Activated naive CD8-positive, alpha-beta T cell treated with anti-CD3 and anti-CD28 coated beads, Interleukin-2, amount 50 U/mL, for 24 hours (primary cell): ENCODE measurements around the gene SLC9C2.
"Not testable (repeated sequence)": the region's sequence is repeated elsewhere in the genome, so short reads cannot be mapped to it uniquely, and the experiment has no call there.

Experiments used
- ATAC-seq: fragments of 150-1000 bp; cut with Tn5 transposase; one replicate; pipeline ENCODE4 v1.10.0; 2021
- DNase-seq: peaks from one replicate; pipeline ENCODE4 v3.0.0; 2021
- H3K27ac Mint-ChIP-seq: one replicate; pipeline ENCODE4 v1.8.0; 2021; ENCODE audit warnings: mild to moderate bottlenecking, mixed read lengths
- H3K27me3 Mint-ChIP-seq: one replicate; pipeline ENCODE4 v1.8.0; 2021; ENCODE audit warnings: mixed read lengths
- H3K36me3 Mint-ChIP-seq: one replicate; pipeline ENCODE4 v1.8.0; 2021; ENCODE audit warnings: low read depth, mixed read lengths
- H3K4me1 Mint-ChIP-seq: one replicate; pipeline ENCODE4 v1.8.0; 2021; ENCODE audit warnings: mixed read lengths
- H3K4me3 Mint-ChIP-seq: one replicate; pipeline ENCODE4 v1.8.0; 2021; ENCODE audit warnings: mild to moderate bottlenecking, moderate library complexity, mixed read lengths
- H3K9me3 Mint-ChIP-seq: one replicate; pipeline ENCODE4 v1.8.0; 2021; ENCODE audit warnings: mixed read lengths

The SLC9C2 gene

DNA sequence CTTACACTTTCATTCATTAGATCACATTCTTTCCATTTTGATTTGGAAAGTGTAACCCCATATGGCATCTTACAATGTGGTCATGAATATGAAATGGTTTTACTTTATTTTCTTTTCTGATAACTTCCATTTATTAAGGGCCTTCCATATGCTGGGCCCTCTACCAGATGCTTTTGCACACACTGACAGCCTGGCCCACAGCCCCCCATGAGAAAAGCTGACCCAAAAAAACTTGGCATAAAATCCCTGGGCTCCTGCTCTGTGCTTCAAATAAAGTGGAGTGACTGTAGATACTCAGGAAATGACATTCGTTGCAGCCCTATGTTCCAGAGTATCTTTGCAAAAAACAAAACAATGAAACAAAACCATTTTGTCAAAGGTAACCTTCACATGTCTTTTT lies 76.9 kb downstream of the SLC9C2 start:
- Mint-ChIP-seq H3K4me3 (no peak overlapping the region), H3K9me3 (no peaks in the 10 kb centered on the region), H3K27me3 (no peaks in the 10 kb centered on the region), H3K27ac (no peak overlapping the region), H3K36me3 (no peaks in the 10 kb centered on the region), H3K4me1 (peaks cover 9% of the 10 kb centered on the region)
- no peak for DNase-seq
- ATAC-seq = no peak

DNA sequence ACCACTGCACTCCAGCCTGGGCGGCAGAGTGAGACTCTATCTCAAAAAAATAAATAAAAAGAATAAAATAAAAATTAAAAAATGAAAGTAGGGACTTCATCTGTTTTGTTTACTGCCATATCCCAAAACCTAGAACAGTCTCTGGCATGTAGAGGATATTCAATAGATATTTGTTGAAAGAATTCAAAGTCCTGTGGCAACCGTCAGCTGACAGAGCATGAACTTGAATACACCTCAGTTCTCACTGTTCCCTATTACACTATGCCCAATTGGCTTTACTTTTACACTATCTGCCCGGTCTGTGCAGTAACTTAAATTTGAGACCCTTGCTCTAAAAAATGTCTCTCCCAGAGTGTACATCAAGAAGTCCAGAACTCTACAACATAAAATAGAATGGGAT lies 79.5 kb downstream of the SLC9C2 start:
- H3K9me3 Mint-ChIP-seq = no peaks in the 10 kb centered on the region
- H3K36me3 Mint-ChIP-seq = no peaks in the 10 kb centered on the region
- no peaks in the 10 kb centered on the region for H3K27me3 Mint-ChIP-seq
- no peak for DNase-seq
- ATAC-seq = no peak
- H3K4me3 Mint-ChIP-seq = no peak overlapping the region
- no peak overlapping the region for H3K27ac Mint-ChIP-seq
- H3K4me1 Mint-ChIP-seq = peaks cover 11% of the 10 kb centered on the region

GRCh38 chr1:173520799-173521198 lies 82.1 kb downstream of the SLC9C2 start:
- no peak for ATAC-seq
- Mint-ChIP-seq H3K27ac (no peak overlapping the region), H3K36me3 (no peaks in the 10 kb centered on the region), H3K4me3 (no peak overlapping the region), H3K4me1 (peaks cover 8% of the 10 kb centered on the region), H3K9me3 (no peaks in the 10 kb centered on the region), H3K27me3 (no peaks in the 10 kb centered on the region)
- DNase-seq = no peak

GRCh38 chr1:173514503-173514902 lies 88.4 kb downstream of the SLC9C2 start:
- not testable (repeated sequence) for H3K27ac Mint-ChIP-seq, ATAC-seq, H3K27me3 Mint-ChIP-seq, DNase-seq, H3K36me3 Mint-ChIP-seq, H3K4me3 Mint-ChIP-seq, H3K4me1 Mint-ChIP-seq
- H3K9me3 Mint-ChIP-seq = peaks cover 16% of the 10 kb centered on the region

DNA sequence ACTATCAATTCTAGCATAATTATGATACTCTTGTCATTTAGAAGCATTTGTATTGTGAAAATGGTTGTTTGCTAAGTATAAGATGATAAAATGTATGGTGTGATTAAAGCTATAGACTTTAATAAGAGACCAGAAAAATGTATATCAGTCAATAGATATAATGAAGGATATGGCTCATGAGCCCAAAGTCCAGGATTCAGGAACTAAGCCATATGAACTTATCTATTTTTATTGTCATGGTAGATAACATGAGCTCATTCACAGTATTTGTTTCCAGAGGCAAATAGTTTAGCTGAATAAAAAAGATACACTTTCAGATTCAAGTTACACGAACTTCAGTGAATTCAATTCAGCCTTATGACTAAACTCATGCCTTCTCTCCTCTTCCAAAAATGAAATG lies 93.1 kb downstream of the SLC9C2 start:
- Mint-ChIP-seq H3K36me3 (no peaks in the 10 kb centered on the region), H3K4me1 (no peaks in the 10 kb centered on the region), H3K27me3 (no peaks in the 10 kb centered on the region), H3K4me3 (no peak overlapping the region), H3K9me3 (peaks cover 10% of the 10 kb centered on the region), H3K27ac (no peak overlapping the region)
- DNase-seq (no peak), ATAC-seq (no peak)

- no peak overlapping the region for H3K27ac Mint-ChIP-seq
- H3K36me3 Mint-ChIP-seq = no peaks in the 10 kb centered on the region
- H3K4me1 Mint-ChIP-seq = no peaks in the 10 kb centered on the region
- H3K9me3 Mint-ChIP-seq = peaks cover 1% of the 10 kb centered on the region
- DNase-seq = no peak
- H3K4me3 Mint-ChIP-seq = no peak overlapping the region
- no peak for ATAC-seq
- H3K27me3 Mint-ChIP-seq = peaks cover 5% of the 10 kb centered on the region
Observed at GRCh38 chr1:173508541-173508940, 94.3 kb downstream of the SLC9C2 start.

- no peak overlapping the region for H3K27ac Mint-ChIP-seq
- no peaks in the 10 kb centered on the region for H3K4me1 Mint-ChIP-seq
- DNase-seq = no peak
- no peaks in the 10 kb centered on the region for H3K9me3 Mint-ChIP-seq
- H3K36me3 Mint-ChIP-seq = no peaks in the 10 kb centered on the region
- ATAC-seq = no peak
- H3K27me3 Mint-ChIP-seq = peaks cover 5% of the 10 kb centered on the region
- no peak overlapping the region for H3K4me3 Mint-ChIP-seq
Observed at GRCh38 chr1:173507847-173508209, 95.0 kb downstream of the SLC9C2 start.

DNA sequence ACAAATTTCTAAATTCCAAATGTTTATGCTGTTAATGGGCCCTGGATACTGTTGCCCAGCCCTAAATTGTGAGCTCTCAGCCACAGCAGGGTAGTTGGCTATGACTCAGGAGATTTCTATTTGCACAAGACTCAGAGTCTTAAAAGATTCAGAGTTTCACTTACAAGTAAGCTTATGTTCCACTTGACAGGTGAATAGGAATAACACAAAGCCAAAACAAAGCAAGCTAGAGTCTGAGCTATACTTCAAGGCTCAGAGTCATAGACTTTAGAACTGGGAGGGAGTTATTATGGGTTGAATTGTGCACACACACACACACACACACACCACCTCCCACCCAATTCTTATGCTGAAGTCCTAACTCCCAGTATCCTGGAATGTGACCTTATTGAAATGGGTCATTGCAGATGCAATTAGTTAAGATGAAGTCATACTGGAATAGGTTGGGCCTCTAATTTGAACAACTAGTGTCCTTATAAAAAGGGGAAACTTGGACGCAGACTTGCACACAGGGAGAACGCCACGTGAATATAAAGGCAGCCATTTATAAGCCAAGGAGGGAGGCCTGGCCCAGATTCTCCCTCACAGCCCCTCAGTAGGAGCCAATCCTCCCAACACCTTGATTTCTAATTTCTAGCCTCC lies 95.5 kb downstream of the SLC9C2 start:
- ATAC-seq (no peak), DNase-seq (no peak)
- no peak overlapping the region for H3K27ac Mint-ChIP-seq
- peaks cover 5% of the 10 kb centered on the region for H3K27me3 Mint-ChIP-seq
- no peaks in the 10 kb centered on the region for H3K36me3 Mint-ChIP-seq
- no peak overlapping the region for H3K4me3 Mint-ChIP-seq
- H3K9me3 Mint-ChIP-seq = no peaks in the 10 kb centered on the region
- no peaks in the 10 kb centered on the region for H3K4me1 Mint-ChIP-seq

DNA sequence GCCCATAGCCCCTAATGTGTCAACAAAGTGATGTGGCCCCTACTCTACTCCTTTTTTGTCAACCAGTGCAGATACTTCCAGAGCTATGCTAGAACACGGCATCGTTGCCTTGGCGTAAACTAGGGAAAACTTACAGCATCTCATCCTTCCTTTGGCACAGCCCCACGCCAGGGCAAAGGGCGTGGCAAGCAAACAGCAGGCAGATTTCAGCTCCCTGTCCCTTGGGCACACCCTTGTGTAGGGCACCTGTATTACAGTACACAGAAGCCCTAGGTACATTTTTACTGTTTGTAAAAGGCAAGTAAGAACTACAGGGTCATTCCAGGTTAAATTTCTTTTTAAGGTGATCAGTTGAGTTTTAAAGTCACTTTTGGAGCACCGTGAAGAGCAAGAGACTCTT lies 96.4 kb downstream of the SLC9C2 start:
- Mint-ChIP-seq H3K4me3 (no peak overlapping the region), H3K27ac (no peak overlapping the region), H3K27me3 (peaks cover 5% of the 10 kb centered on the region), H3K9me3 (no peaks in the 10 kb centered on the region), H3K36me3 (no peaks in the 10 kb centered on the region), H3K4me1 (no peaks in the 10 kb centered on the region)
- ATAC-seq (peak; percentile 54), DNase-seq (peak; percentile 2)

DNA sequence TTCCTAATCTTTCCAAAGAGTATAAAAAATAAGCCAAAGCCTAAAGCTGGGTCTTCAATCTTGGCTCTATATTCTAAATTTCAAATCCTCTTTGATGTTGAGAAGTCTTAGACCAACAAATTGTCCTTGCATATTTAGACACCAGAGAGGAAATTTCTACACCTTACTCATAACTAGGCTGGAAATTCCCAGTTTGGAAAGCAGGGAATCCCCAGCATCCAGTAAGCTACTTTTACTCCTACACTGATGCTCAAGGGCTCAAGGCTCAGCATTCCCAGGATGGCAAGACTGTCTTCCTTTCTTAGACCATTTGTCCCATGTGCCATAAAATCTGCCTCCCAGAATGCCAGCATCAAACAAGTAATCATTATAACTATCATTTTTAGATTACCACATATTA lies 97.5 kb downstream of the SLC9C2 start:
- Mint-ChIP-seq H3K36me3 (no peaks in the 10 kb centered on the region), H3K27ac (no peak overlapping the region), H3K4me1 (no peaks in the 10 kb centered on the region), H3K9me3 (no peaks in the 10 kb centered on the region), H3K27me3 (peaks cover 5% of the 10 kb centered on the region), H3K4me3 (no peak overlapping the region)
- no peak for ATAC-seq
- no peak for DNase-seq

DNA sequence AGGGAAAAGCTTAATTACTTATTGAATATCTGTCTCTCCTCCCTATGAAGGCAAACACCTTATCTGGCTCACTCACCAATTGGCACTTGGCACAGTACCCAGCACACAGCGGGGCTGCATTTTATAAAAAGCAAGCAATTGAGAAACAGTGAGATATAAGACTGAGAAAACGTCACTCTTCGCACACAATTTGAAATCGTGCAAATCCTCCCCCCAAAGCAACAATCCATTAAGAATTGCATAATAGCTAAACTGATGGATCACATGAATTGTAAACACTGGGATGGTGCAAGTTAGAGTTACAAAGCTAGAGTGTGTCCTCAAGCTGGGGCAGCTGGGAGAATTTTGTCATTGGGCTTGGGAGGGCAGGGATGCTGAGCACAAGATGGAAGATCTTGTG lies 98.6 kb downstream of the SLC9C2 start:
- no peak for ATAC-seq
- H3K36me3 Mint-ChIP-seq = no peaks in the 10 kb centered on the region
- peaks cover 5% of the 10 kb centered on the region for H3K27me3 Mint-ChIP-seq
- no peak overlapping the region for H3K27ac Mint-ChIP-seq
- no peak for DNase-seq
- H3K9me3 Mint-ChIP-seq = no peaks in the 10 kb centered on the region
- no peaks in the 10 kb centered on the region for H3K4me1 Mint-ChIP-seq
- H3K4me3 Mint-ChIP-seq = no peak overlapping the region

GRCh38 chr1:173503391-173503790 lies 99.5 kb downstream of the SLC9C2 start:
- peaks cover 5% of the 10 kb centered on the region for H3K27me3 Mint-ChIP-seq
- H3K9me3 Mint-ChIP-seq = no peaks in the 10 kb centered on the region
- no peaks in the 10 kb centered on the region for H3K4me1 Mint-ChIP-seq
- H3K27ac Mint-ChIP-seq = no peak overlapping the region
- DNase-seq (no peak), ATAC-seq (no peak)
- H3K36me3 Mint-ChIP-seq = no peaks in the 10 kb centered on the region
- no peak overlapping the region for H3K4me3 Mint-ChIP-seq

GRCh38 chr1:173502104-173502503 lies 100.8 kb downstream of the SLC9C2 start:
- no peak for ATAC-seq
- no peak for DNase-seq
- H3K27me3 Mint-ChIP-seq = peaks cover 5% of the 10 kb centered on the region
- H3K36me3 Mint-ChIP-seq = no peaks in the 10 kb centered on the region
- H3K9me3 Mint-ChIP-seq = peaks cover 3% of the 10 kb centered on the region
- H3K4me1 Mint-ChIP-seq = no peaks in the 10 kb centered on the region
- H3K4me3 Mint-ChIP-seq = no peak overlapping the region
- H3K27ac Mint-ChIP-seq = no peak overlapping the region

GRCh38 chr1:173499729-173500128 lies 103.1 kb downstream of the SLC9C2 start:
- H3K27ac Mint-ChIP-seq = no peak overlapping the region
- H3K27me3 Mint-ChIP-seq = peaks cover 5% of the 10 kb centered on the region
- no peaks in the 10 kb centered on the region for H3K4me1 Mint-ChIP-seq
- no peaks in the 10 kb centered on the region for H3K36me3 Mint-ChIP-seq
- DNase-seq (no peak), ATAC-seq (no peak)
- no peak overlapping the region for H3K4me3 Mint-ChIP-seq
- peaks cover 9% of the 10 kb centered on the region for H3K9me3 Mint-ChIP-seq

GRCh38 chr1:173496757-173497320 lies 106.0 kb downstream of the SLC9C2 start:
- H3K4me3 Mint-ChIP-seq = no peak overlapping the region

More at GRCh38 chr1:173496757-173497320, 106.0 kb downstream of the SLC9C2 start:
- Mint-ChIP-seq H3K36me3 (peaks cover 6% of the 10 kb centered on the region), H3K9me3 (peaks cover 9% of the 10 kb centered on the region), H3K4me1 (no peaks in the 10 kb centered on the region), H3K27me3 (no peaks in the 10 kb centered on the region), H3K27ac (no peak overlapping the region)
- ATAC-seq (no peak), DNase-seq (no peak)
